NT2/D1 (cell line): ENCODE data around the gene DLL4.

ENCODE experiments used
- YY1 ChIP-seq: IDR thresholded peaks from 2 replicates; pipeline ENCODE4 v1.6.1; 2011; ENCODE audit not compliant: insufficient read length, insufficient read depth
- ZNF274 ChIP-seq: IDR thresholded peaks from 2 replicates; pipeline ENCODE4 v1.6.1; 2011; ENCODE audit warnings: mild to moderate bottlenecking, low read depth, low read length

- TF ChIP-seq YY1 = no peak
- no peak for TF ChIP-seq ZNF274
Observed at GRCh38 chr15:40889112-40889511, 40.0 kb upstream of the DLL4 start.
